Superior temporal gyrus (tissue), 1 donor: ENCODE results near the gene ZBTB9.

Experiments
- DNase-seq: peaks from one replicate; pipeline ENCODE4 v3.0.0-alpha.2; 2016; ENCODE audit errors: extremely low spot score

ZBTB9 gene

GRCh38 chr6:33433001-33433543, 21.3 kb upstream of the ZBTB9 start:
- DNase-seq: no peak

- no peak for DNase-seq
Observed at GRCh38 chr6:33433544-33434191, 20.7 kb upstream of the ZBTB9 start.

- DNase-seq: no peak
Observed at GRCh38 chr6:33434961-33435360, 19.4 kb upstream of the ZBTB9 start.

GRCh38 chr6:33437666-33438065, 16.7 kb upstream of the ZBTB9 start:
- DNase-seq: no peak

- no peak for DNase-seq
Observed at GRCh38 chr6:33438978-33439594, 15.3 kb upstream of the ZBTB9 start.

- DNase-seq: no peak
Observed at GRCh38 chr6:33439956-33440648, 14.3 kb upstream of the ZBTB9 start.

- DNase-seq: no peak
Observed at GRCh38 chr6:33440649-33441309, 13.6 kb upstream of the ZBTB9 start.

- no peak for DNase-seq
Observed at GRCh38 chr6:33441457-33441856, 12.9 kb upstream of the ZBTB9 start.

- DNase-seq: no peak
Observed at GRCh38 chr6:33442283-33442682, 12.1 kb upstream of the ZBTB9 start.

- no peak for DNase-seq
Observed at GRCh38 chr6:33443025-33443424, 11.4 kb upstream of the ZBTB9 start.

GRCh38 chr6:33443619-33444504, 10.5 kb upstream of the ZBTB9 start:
- no peak for DNase-seq

GRCh38 chr6:33445119-33445603, 9.2 kb upstream of the ZBTB9 start:
- DNase-seq: no peak

- DNase-seq: no peak
Observed at GRCh38 chr6:33446356-33446755, 8.0 kb upstream of the ZBTB9 start.

- no peak for DNase-seq
Observed at GRCh38 chr6:33450434-33450833, 3.9 kb upstream of the ZBTB9 start.

- no peak for DNase-seq
Observed at GRCh38 chr6:33451606-33452005, 2.8 kb upstream of the ZBTB9 start.

GRCh38 chr6:33452496-33452895, 1.9 kb upstream of the ZBTB9 start:
- no peak for DNase-seq

- DNase-seq: no peak
Observed at GRCh38 chr6:33453393-33454008, 875 bp upstream of the ZBTB9 start.

- DNase-seq: no peak
Observed at GRCh38 chr6:33455051-33455450, 675 bp downstream of the ZBTB9 start.

GRCh38 chr6:33456156-33456555, 1.8 kb downstream of the ZBTB9 start:
- no peak for DNase-seq

- DNase-seq: no peak
Observed at GRCh38 chr6:33458676-33459075, 4.3 kb downstream of the ZBTB9 start.

GRCh38 chr6:33459226-33459625, 4.8 kb downstream of the ZBTB9 start:
- DNase-seq: no peak
